ENCODE data around the gene AGBL4.

Gene AGBL4

GRCh38 chr1:48592330-48592729 is 1431.4 kb downstream of the AGBL4 start:
- no peak for DNase-seq (ENCODE audit: low read depth)

DNA sequence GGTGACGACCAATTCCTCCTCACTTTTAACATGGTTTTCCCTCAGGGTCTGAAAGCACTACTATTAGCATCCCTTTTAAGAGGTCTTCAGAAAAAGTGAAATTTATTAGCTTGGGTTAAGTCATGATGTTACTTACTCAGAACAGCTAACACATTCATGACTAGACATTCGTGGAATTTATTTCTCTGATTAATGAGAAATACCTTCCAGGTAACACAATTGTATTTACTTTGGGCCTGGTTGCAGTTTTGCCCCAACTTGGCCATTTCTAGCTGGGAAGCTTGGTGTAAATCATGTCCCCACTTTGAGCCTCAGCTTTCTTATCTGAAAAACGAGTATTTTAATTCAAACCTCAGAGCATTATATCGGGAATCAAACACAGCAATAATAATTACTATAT is 1432.6 kb downstream of the AGBL4 start:
- DNase-seq (ENCODE audit: low read depth), result no peak

DNA sequence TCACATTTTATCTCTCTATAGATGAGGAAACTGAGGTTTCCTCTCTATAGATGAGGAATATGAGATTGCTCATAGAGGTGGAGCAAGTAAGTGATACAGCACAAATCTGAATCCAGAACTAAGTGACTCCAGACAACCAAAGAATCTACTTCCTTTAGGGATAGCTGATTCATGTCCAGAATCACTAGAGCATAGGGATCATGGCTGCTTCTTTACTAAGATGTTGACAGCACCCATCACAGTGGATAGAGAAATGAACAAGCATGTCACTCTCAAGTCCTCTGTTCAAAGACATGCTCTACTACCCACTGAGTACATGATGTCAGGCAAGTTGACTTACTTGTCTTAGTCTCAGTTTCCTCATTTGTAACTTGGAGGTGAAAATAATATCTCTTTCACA is 1435.7 kb downstream of the AGBL4 start:
- DNase-seq (ENCODE audit: low read depth), result no peak

DNA sequence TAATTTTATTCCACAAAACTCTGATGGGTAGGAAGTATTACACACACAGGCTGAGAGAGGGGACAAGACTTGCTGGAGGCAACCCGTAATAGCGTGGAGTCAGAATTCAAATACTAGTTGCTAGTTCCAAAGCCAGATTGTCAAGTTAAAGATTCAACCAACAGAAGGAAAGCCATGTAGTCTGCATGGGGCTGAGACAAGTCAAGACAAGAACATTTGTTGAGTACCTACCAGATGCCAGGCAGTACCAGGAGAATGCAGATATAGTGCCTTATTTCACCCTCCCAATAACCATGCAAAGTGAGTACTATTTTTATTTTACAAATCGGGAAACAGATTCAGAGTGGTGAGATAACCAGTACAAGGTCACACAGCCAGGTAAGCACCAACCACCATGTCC is 1441.3 kb downstream of the AGBL4 start:
- DNase-seq (ENCODE audit: low read depth), result no peak

DNA sequence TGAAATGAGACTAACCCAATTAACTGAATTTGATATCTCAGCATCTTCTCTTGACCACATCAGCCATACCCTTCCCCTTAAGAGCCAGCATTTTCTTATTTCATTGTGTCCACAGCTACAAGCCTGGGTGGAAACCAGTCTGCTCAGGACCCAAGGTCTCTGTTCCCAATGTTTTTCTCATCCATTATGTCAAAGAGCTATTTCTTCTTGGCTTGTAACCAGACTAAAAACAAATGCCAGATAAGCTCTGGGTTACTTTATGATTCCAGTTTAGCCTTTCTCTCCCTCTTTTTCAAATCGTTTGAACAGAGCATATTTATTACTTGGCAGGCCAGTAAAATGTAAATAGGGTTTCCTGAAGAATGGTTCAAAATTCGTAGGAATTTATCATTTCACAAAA is 1442.5 kb downstream of the AGBL4 start:
- DNase-seq (ENCODE audit: low read depth), result no peak

- DNase-seq (ENCODE audit: low read depth), result no peak
Observed at GRCh38 chr1:48576565-48576964, 1447.2 kb downstream of the AGBL4 start.

GRCh38 chr1:48572646-48573258 is 1451.0 kb downstream of the AGBL4 start:
- no peak for DNase-seq (ENCODE audit: low read depth)

- no peak for DNase-seq (ENCODE audit: low read depth)
Observed at GRCh38 chr1:48572134-48572533, 1451.6 kb downstream of the AGBL4 start.

- DNase-seq (ENCODE audit: low read depth), result no peak
Observed at GRCh38 chr1:48571303-48571987, 1452.3 kb downstream of the AGBL4 start.

- no peak for DNase-seq (ENCODE audit: low read depth)
Observed at GRCh38 chr1:48570568-48570967, 1453.2 kb downstream of the AGBL4 start.

GRCh38 chr1:48568501-48568900 is 1455.3 kb downstream of the AGBL4 start:
- no peak for DNase-seq (ENCODE audit: low read depth)

- no peak for DNase-seq (ENCODE audit: low read depth)
Observed at GRCh38 chr1:48566492-48566891, 1457.3 kb downstream of the AGBL4 start.

DNA sequence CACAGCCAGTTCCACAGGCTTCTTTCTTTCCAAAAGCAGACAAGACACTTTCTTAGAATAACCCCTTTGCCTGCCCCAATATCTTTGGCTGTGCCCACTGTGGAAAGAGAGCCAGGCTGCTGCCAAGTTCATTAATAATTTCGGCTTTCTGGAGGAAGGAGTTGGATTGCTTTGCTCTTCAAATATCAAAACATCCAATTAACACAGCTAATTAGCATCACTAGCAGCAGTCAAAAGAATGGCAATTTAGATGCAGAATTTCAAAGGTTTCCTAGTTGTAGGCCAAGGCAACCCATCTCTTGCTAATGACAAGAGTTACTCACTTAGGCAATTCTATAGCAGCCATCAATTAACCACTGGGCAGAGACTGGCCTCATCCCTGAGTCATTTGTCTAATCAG is 1460.7 kb downstream of the AGBL4 start:
- no peak for DNase-seq (ENCODE audit: low read depth)

GRCh38 chr1:48561444-48561843 is 1462.3 kb downstream of the AGBL4 start:
- no peak for DNase-seq (ENCODE audit: low read depth)

DNA sequence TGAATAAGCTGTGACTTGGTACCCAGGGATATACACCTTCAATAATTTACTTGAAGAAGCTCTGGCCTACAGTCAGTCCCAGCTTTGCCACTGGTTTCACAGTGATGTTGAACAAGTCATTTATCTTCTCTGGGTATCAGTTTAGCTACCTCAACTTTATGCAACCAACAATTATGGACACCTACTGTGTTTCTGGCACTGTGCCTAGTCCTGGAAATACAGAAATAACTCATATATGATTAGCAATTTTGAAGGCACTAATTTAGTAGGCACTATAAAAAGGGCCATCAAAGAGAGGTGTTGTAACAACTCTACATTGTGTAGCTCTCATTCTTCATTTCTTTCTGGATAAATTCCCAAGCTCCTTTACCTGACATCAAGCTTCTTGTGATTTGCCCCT is 1463.2 kb downstream of the AGBL4 start:
- DNase-seq (ENCODE audit: low read depth), result no peak

DNA sequence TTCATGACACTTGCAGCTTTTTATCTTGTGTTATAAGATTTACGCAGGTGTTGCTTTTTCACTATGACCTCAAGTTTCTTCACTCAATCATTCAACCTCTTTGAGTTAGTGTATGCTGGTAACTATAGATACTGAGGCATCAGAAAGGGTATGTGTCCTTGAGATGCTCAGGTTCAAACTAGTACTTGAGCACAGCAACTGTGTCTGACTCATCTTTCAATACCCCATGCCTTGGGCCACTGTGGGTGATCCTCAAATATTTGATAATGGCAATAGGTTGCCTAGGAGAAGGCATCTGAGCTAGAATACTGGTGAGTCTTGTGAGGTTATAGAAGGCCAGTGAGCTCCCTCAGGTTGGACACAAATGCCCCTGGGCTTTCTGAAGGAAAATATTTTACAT is 1463.6 kb downstream of the AGBL4 start:
- no peak for DNase-seq (ENCODE audit: low read depth)

GRCh38 chr1:48558366-48558765 is 1465.4 kb downstream of the AGBL4 start:
- no peak for DNase-seq (ENCODE audit: low read depth)

DNA sequence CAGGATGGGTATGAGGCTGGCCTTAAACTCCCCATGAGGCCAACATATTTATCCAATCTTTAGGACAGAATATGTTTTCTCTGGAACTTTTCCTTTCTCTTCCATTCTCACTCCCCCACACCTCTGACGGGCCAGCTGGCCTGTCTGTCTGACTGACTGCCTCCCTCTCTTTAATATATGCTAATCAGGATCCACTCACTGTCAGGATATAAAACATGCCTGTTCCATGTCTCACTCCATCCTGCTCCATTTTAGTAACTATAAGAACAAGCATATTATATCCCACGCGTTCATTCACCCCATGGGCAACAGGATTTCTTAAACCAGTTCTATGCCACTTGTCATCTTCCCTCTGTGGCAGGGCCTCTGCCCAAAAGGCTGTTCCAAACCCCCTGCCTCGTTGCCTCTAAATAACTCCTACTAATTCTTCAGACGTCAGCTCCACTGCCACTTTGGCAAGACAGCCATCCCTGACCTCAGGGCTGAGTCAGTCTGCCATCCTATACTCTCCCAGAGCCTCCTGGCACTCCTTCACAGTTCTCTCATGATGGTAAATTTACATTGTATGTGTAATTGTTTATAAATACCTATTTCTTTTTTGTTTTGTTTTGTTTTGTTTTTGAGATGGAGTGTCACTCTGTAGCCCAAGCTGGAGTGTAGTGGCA is 1467.4 kb downstream of the AGBL4 start:
- DNase-seq (ENCODE audit: low read depth), result no peak

GRCh38 chr1:48555271-48555670 is 1468.5 kb downstream of the AGBL4 start:
- no peak for DNase-seq (ENCODE audit: low read depth)

GRCh38 chr1:48552903-48553606 is 1470.7 kb downstream of the AGBL4 start:
- no peak for DNase-seq (ENCODE audit: low read depth)

GRCh38 chr1:48552420-48552819 is 1471.3 kb downstream of the AGBL4 start:
- DNase-seq (ENCODE audit: low read depth), result no peak

- no peak for DNase-seq (ENCODE audit: low read depth)
Observed at GRCh38 chr1:48548985-48549384, 1474.8 kb downstream of the AGBL4 start.
